A673 (cell line): ENCODE results near the gene SLC39A9.

Experiments
- CTCF ChIP-seq: fragments of 300-800, 200-600 bp; sonication (generic); conservative IDR thresholded peaks from 2 replicates; pipeline ENCODE4 v1.5.1; 2017; ENCODE audit warnings: low read depth, mild to moderate bottlenecking, antibody characterized with exemption, low read length, moderate library complexity, mixed read lengths
- EZH2 ChIP-seq: fragments of 200-600 bp; sonication (generic); IDR thresholded peaks from 2 replicates; pipeline ENCODE4 v1.6.1; 2017; ENCODE audit warnings: borderline replicate concordance, low read depth, mild to moderate bottlenecking, mixed read lengths, antibody characterized with exemption, low read length; ENCODE audit not compliant: poor library complexity, severe bottlenecking

GRCh38 chr14:69473946-69474345 is 75.5 kb downstream of the SLC39A9 start:
- TF ChIP-seq CTCF (no peak), EZH2 (no peak)
